KMS-11 (cell line): ENCODE results near the gene OR1C1.
"Not testable (repeated sequence)": the region's sequence is repeated elsewhere in the genome, so short reads cannot be mapped to it uniquely, and the experiment has no call there.

Experiments
- H2AFZ ChIP-seq: fragments of 200-600 bp; sonication (generic); 2 replicates; pipeline ENCODE4 v1.6.1; 2016; ENCODE audit warnings: antibody characterized with exemption, mixed run types, low read depth
- H3K27ac ChIP-seq: fragments of 200-600 bp; sonication (generic); 2 replicates; pipeline ENCODE4 v1.6.1; 2016; ENCODE audit warnings: mild to moderate bottlenecking, mixed run types
- H3K27me3 ChIP-seq: fragments of 200-600 bp; sonication (generic); 2 replicates; pipeline ENCODE4 v1.6.1; 2017; ENCODE audit warnings: mild to moderate bottlenecking, low read depth, mixed run types, moderate library complexity; ENCODE audit not compliant: insufficient read depth
- H3K36me3 ChIP-seq: fragments of 200-600 bp; sonication (generic); 2 replicates; pipeline ENCODE4 v1.6.1; 2017; ENCODE audit warnings: mild to moderate bottlenecking, mixed run types; ENCODE audit not compliant: insufficient read depth
- H3K4me1 ChIP-seq: fragments of 200-600 bp; sonication (generic); 2 replicates; pipeline ENCODE4 v1.6.1; 2016; ENCODE audit warnings: mild to moderate bottlenecking, low read depth, mixed run types; ENCODE audit not compliant: poor library complexity, severe bottlenecking
- H3K4me2 ChIP-seq: fragments of 200-600 bp; sonication (generic); 2 replicates; pipeline ENCODE4 v1.7.0; 2016; ENCODE audit warnings: mild to moderate bottlenecking, mixed run types
- H3K4me3 ChIP-seq: fragments of 200-600 bp; sonication (generic); IDR thresholded peaks from 2 replicates; pipeline ENCODE4 v1.6.1; 2017; ENCODE audit warnings: low read depth, low read length, mixed read lengths; ENCODE audit not compliant: insufficient read depth
- H3K79me2 ChIP-seq: fragments of 200-600 bp; sonication (generic); 2 replicates; pipeline ENCODE4 v1.6.1; 2016; ENCODE audit warnings: low read depth, mixed run types; ENCODE audit not compliant: insufficient read depth
- H3K9ac ChIP-seq: fragments of 200-600 bp; sonication (generic); 2 replicates; pipeline ENCODE4 v1.6.1; 2016; ENCODE audit warnings: mild to moderate bottlenecking, mixed run types
- H4K20me1 ChIP-seq: fragments of 200-600 bp; sonication (generic); 2 replicates; pipeline ENCODE4 v1.6.1; 2016; ENCODE audit warnings: mild to moderate bottlenecking, mixed run types; ENCODE audit not compliant: insufficient read depth
- TF ChIP-seq, protein P1 (sequence below): fragments of 200-600 bp; sonication (generic); conservative IDR thresholded peaks from 2 replicates; pipeline ENCODE4 v1.6.1; 2017; ENCODE audit warnings: low read depth, mild to moderate bottlenecking, antibody characterized with exemption, low read length, moderate library complexity, mixed read lengths

Gene OR1C1

GRCh38 chr1:247748041-247748440, 12.3 kb downstream of the OR1C1 start, which contains the start of gene OR14A2:
OR14A2 (minus strand) TSS chr1:247748141.
- Histone ChIP-seq H3K36me3 (no peaks in the 10 kb centered on the region), H3K27ac (no peak within 1 kb of the TSS), H4K20me1 (no peaks in the 10 kb centered on the region), H3K9ac (no peak within 1 kb of the TSS), H3K79me2 (no peaks in the 10 kb centered on the region), H3K4me1 (no peaks in the 10 kb centered on the region), H3K4me3 (no peak within 1 kb of the TSS), H2AFZ (no peak within 1 kb of the TSS), H3K4me2 (no peak within 1 kb of the TSS), H3K27me3 (no peaks in the 10 kb centered on the region)
- TF ChIP-seq, protein P1, sequence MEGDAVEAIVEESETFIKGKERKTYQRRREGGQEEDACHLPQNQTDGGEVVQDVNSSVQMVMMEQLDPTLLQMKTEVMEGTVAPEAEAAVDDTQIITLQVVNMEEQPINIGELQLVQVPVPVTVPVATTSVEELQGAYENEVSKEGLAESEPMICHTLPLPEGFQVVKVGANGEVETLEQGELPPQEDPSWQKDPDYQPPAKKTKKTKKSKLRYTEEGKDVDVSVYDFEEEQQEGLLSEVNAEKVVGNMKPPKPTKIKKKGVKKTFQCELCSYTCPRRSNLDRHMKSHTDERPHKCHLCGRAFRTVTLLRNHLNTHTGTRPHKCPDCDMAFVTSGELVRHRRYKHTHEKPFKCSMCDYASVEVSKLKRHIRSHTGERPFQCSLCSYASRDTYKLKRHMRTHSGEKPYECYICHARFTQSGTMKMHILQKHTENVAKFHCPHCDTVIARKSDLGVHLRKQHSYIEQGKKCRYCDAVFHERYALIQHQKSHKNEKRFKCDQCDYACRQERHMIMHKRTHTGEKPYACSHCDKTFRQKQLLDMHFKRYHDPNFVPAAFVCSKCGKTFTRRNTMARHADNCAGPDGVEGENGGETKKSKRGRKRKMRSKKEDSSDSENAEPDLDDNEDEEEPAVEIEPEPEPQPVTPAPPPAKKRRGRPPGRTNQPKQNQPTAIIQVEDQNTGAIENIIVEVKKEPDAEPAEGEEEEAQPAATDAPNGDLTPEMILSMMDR = no peak

DNA sequence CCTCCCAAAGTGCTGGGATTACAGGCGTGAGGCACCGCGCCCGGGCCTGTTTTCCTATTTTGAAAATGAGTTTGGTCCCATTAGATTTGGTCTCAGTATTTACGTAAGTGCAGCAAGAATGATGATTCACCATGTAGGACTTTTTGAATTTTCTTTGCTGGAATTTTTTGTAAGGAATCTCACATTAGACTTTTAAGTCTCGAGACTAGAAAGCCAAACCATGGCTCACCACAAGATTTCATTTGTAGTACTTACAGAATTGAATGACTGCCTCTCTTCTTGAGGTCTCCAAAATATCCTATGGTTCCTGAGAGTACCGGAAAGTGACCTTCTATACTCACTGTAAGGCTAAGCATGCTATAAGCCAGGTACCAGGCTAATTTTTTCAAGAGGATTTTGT, 12.7 kb downstream of the OR1C1 start:
- Histone ChIP-seq H2AFZ (no peak overlapping the region), H3K36me3 (no peaks in the 10 kb centered on the region), H3K4me2 (no peak overlapping the region), H3K4me3 (no peak overlapping the region), H3K27me3 (no peaks in the 10 kb centered on the region), H3K4me1 (no peaks in the 10 kb centered on the region), H3K9ac (no peak overlapping the region), H3K27ac (no peak overlapping the region), H4K20me1 (no peaks in the 10 kb centered on the region), H3K79me2 (no peaks in the 10 kb centered on the region)
- TF ChIP-seq, protein P1 = no peak

DNA sequence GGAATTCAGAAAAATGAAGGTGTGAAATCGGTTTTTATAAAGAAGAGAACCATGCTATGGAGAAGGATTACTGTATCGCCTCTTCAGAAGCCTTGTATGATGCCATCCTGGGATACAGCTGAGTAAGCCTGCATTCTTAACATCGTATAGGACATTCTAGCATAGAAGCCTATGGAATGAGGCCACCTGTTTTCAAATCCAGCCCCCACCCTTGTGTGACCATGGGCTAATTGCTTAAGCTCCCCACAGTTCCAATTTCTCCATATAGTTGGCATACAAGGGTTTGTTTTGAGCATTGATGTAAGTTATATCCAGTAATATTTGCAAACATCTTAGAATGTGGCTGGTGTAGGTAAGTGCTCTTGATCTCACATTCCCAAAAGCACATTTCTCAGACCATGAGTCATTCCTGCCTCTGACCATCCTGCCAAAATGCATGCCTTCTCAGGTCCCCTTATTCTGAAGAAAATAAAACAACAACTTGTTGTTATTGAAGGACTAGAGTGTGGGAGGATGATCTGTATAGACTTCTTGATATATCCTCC, 13.9 kb downstream of the OR1C1 start:
- Histone ChIP-seq H3K27ac (no peak overlapping the region), H3K79me2 (no peaks in the 10 kb centered on the region), H3K4me1 (no peaks in the 10 kb centered on the region), H2AFZ (no peak overlapping the region), H3K27me3 (no peaks in the 10 kb centered on the region), H3K9ac (no peak overlapping the region), H3K4me2 (no peak overlapping the region), H3K36me3 (no peaks in the 10 kb centered on the region), H4K20me1 (no peaks in the 10 kb centered on the region), H3K4me3 (no peak overlapping the region)
- TF ChIP-seq, protein P1 = no peak

- H2AFZ ChIP-seq, H3K9ac ChIP-seq, H4K20me1 ChIP-seq, H3K79me2 ChIP-seq, H3K27ac ChIP-seq, H3K4me2 ChIP-seq, H3K27me3 ChIP-seq, H3K4me1 ChIP-seq, H3K36me3 ChIP-seq, H3K4me3 ChIP-seq: not testable (repeated sequence)
These were observed 18.1 kb downstream of the OR1C1 start for GRCh38 chr1:247742215-247742760.

- Histone ChIP-seq H3K4me1 (no peaks in the 10 kb centered on the region), H3K27ac (no peak overlapping the region), H3K79me2 (no peaks in the 10 kb centered on the region), H3K27me3 (no peaks in the 10 kb centered on the region), H2AFZ (no peak overlapping the region), H3K4me3 (no peak overlapping the region), H4K20me1 (no peaks in the 10 kb centered on the region), H3K9ac (no peak overlapping the region), H3K4me2 (no peak overlapping the region), H3K36me3 (no peaks in the 10 kb centered on the region)
- TF ChIP-seq, protein P1 = no peak
These were observed 18.6 kb downstream of the OR1C1 start for GRCh38 chr1:247741756-247742155.
